HEK293 (cell line): ENCODE results near the gene SPG11.

Source experiments
- CTCF ChIA-PET: fragments of 350-600 bp; formaldehyde crosslinking; extraction: SDS; loops from one replicate; lab custom pipeline; 2021; ENCODE audit warnings: antibody characterized with exemption; lab: Yijun Ruan, JAX
- POLR2A ChIA-PET: fragments of 300-600 bp; formaldehyde crosslinking; extraction: SDS; loops from one replicate; lab custom pipeline; 2020; ENCODE audit warnings: antibody characterized with exemption, inconsistent platforms; lab: Yijun Ruan, JAX
- H3K27ac ChIP-seq: fragments of 200-500 bp; sonication (Bioruptor generic); 2 replicates; pipeline ENCODE4 v1.5.1; 2014; ENCODE audit warnings: low read depth, low read length, control low read depth, inconsistent platforms; ENCODE audit errors: extremely low read depth
- H3K36me3 ChIP-seq, 2 experiments: fragments of 200-500 bp in 1 of 2; sonication (Bioruptor generic) in 1 of 2; 1 replicate in 1 of 2; 2 replicates in 1 of 2; pipeline ENCODE4 v1.5.1; 2014 to 2017; ENCODE audit warnings: inconsistent platforms in 2 of 2, low read length in 2 of 2; ENCODE audit not compliant: control insufficient read depth in 2 of 2, insufficient read depth in 1 of 2
- H3K4me1 ChIP-seq: fragments of 200-500 bp; sonication (Bioruptor generic); 2 replicates; pipeline ENCODE4 v1.5.1; 2014; ENCODE audit warnings: mild to moderate bottlenecking, low read length, inconsistent platforms; ENCODE audit not compliant: control insufficient read depth, insufficient read depth
- H3K4me3 ChIP-seq: 2 replicates; pipeline ENCODE4 v1.5.1; 2011; ENCODE audit warnings: low read depth, mild to moderate bottlenecking, control low read depth, low read length, moderate library complexity
- H3K9me3 ChIP-seq: fragments of 200-500 bp; sonication (Bioruptor generic); 2 replicates; pipeline ENCODE4 v1.5.1; 2014; ENCODE audit warnings: low read depth, low read length, inconsistent platforms; ENCODE audit not compliant: control insufficient read depth, insufficient read depth
- GLIS1 ChIP-seq: fragments of 450-650 bp; formaldehyde crosslinking; IDR thresholded peaks from 2 replicates; pipeline ENCODE4 v1.5.1; 2016; ENCODE audit warnings: missing biosample characterization, missing genetic modification characterization
- MZF1 ChIP-seq: fragments of 450-650 bp; formaldehyde crosslinking; IDR thresholded peaks from 2 replicates; pipeline ENCODE4 v1.5.1; 2017; ENCODE audit warnings: missing biosample characterization, missing genetic modification characterization, borderline replicate concordance
- SP2 ChIP-seq: fragments of 450-650 bp; formaldehyde crosslinking; IDR thresholded peaks from 2 replicates; pipeline ENCODE4 v1.5.1; 2016; ENCODE audit warnings: missing biosample characterization, missing genetic modification characterization
- ZFP41 ChIP-seq: fragments of 450-650 bp; formaldehyde crosslinking; IDR thresholded peaks from 2 replicates; pipeline ENCODE4 v1.5.1; 2016; ENCODE audit warnings: missing biosample characterization, missing genetic modification characterization, borderline replicate concordance
- ZNF10 ChIP-seq: fragments of 450-650 bp; formaldehyde crosslinking; IDR thresholded peaks from 2 replicates; pipeline ENCODE4 v1.5.1; 2017; ENCODE audit warnings: missing biosample characterization, missing genetic modification characterization
- ZNF146 ChIP-seq: fragments of 450-650 bp; formaldehyde crosslinking; IDR thresholded peaks from 2 replicates; pipeline ENCODE4 v1.5.1; 2016; ENCODE audit warnings: missing biosample characterization, missing genetic modification characterization
- ZNF24 ChIP-seq: fragments of 450-650 bp; formaldehyde crosslinking; IDR thresholded peaks from 2 replicates; pipeline ENCODE4 v1.5.1; 2016; ENCODE audit warnings: missing biosample characterization, missing genetic modification characterization
- ZNF248 ChIP-seq: fragments of 450-650 bp; formaldehyde crosslinking; IDR thresholded peaks from 2 replicates; pipeline ENCODE4 v1.5.1; 2017; ENCODE audit warnings: missing biosample characterization, missing genetic modification characterization
- ZNF292 ChIP-seq: fragments of 450-650 bp; formaldehyde crosslinking; IDR thresholded peaks from 2 replicates; pipeline ENCODE4 v1.5.1; 2016; ENCODE audit warnings: low read depth, missing biosample characterization, missing genetic modification characterization, borderline replicate concordance
- ZNF366 ChIP-seq: fragments of 450-650 bp; formaldehyde crosslinking; conservative IDR thresholded peaks from 2 replicates; pipeline ENCODE4 v1.5.1; 2016; ENCODE audit warnings: missing biosample characterization, missing genetic modification characterization
- ZNF37A ChIP-seq: fragments of 450-650 bp; IDR thresholded peaks from 2 replicates; pipeline ENCODE4 v1.5.1; 2018; ENCODE audit warnings: missing biosample characterization, missing genetic modification characterization
- ZNF391 ChIP-seq: fragments of 450-650 bp; formaldehyde crosslinking; IDR thresholded peaks from 2 replicates; pipeline ENCODE4 v1.5.1; 2016; ENCODE audit warnings: low read depth, missing biosample characterization, missing genetic modification characterization, borderline replicate concordance
- ZNF529 ChIP-seq: fragments of 450-650 bp; formaldehyde crosslinking; IDR thresholded peaks from 2 replicates; pipeline ENCODE4 v1.5.1; 2017; ENCODE audit warnings: missing genetic modification characterization, missing biosample characterization; ENCODE audit not compliant: insufficient replicate concordance
- ZNF561 ChIP-seq: fragments of 450-650 bp; IDR thresholded peaks from 2 replicates; pipeline ENCODE4 v1.5.1; 2018; ENCODE audit warnings: missing biosample characterization, missing genetic modification characterization, borderline replicate concordance
- ZNF585B ChIP-seq: fragments of 450-650 bp; formaldehyde crosslinking; IDR thresholded peaks from 2 replicates; pipeline ENCODE4 v1.5.1; 2016; ENCODE audit warnings: missing biosample characterization, missing genetic modification characterization
- ZNF624 ChIP-seq: fragments of 450-650 bp; formaldehyde crosslinking; IDR thresholded peaks from 2 replicates; pipeline ENCODE4 v1.5.1; 2017; ENCODE audit warnings: missing biosample characterization, missing genetic modification characterization
- ZNF654 ChIP-seq: fragments of 450-650 bp; formaldehyde crosslinking; IDR thresholded peaks from 2 replicates; pipeline ENCODE4 v1.5.1; 2016; ENCODE audit warnings: low read depth, missing biosample characterization, missing genetic modification characterization
- ZNF747 ChIP-seq: fragments of 450-650 bp; formaldehyde crosslinking; IDR thresholded peaks from 2 replicates; pipeline ENCODE4 v1.5.1; 2016; ENCODE audit warnings: missing biosample characterization, missing genetic modification characterization
- ZNF768 ChIP-seq: fragments of 450-650 bp; formaldehyde crosslinking; IDR thresholded peaks from 2 replicates; pipeline ENCODE4 v1.5.1; 2018; ENCODE audit warnings: missing biosample characterization, mild to moderate bottlenecking, missing genetic modification characterization
- TF ChIP-seq, protein P1 (sequence below): fragments of 450-650 bp; formaldehyde crosslinking; IDR thresholded peaks from 2 replicates; pipeline ENCODE4 v1.5.1; 2016; ENCODE audit warnings: missing biosample characterization, missing genetic modification characterization
- TF ChIP-seq, protein P2 (sequence below): fragments of 450-650 bp; formaldehyde crosslinking; IDR thresholded peaks from 2 replicates; pipeline ENCODE4 v1.5.1; 2016; ENCODE audit warnings: missing biosample characterization, missing genetic modification characterization, borderline replicate concordance
- TF ChIP-seq, protein P3 (sequence below): fragments of 450-650 bp; formaldehyde crosslinking; IDR thresholded peaks from 2 replicates; pipeline ENCODE4 v1.5.1; 2017; ENCODE audit warnings: missing biosample characterization, missing genetic modification characterization
- TF ChIP-seq, protein P4 (sequence below): fragments of 450-650 bp; formaldehyde crosslinking; IDR thresholded peaks from 2 replicates; pipeline ENCODE4 v1.5.1; 2016; ENCODE audit warnings: missing biosample characterization, missing genetic modification characterization
- TF ChIP-seq, protein P5 (sequence below): fragments of 450-650 bp; formaldehyde crosslinking; IDR thresholded peaks from 2 replicates; pipeline ENCODE4 v1.5.1; 2016; ENCODE audit warnings: missing biosample characterization, missing genetic modification characterization

Gene SPG11

DNA sequence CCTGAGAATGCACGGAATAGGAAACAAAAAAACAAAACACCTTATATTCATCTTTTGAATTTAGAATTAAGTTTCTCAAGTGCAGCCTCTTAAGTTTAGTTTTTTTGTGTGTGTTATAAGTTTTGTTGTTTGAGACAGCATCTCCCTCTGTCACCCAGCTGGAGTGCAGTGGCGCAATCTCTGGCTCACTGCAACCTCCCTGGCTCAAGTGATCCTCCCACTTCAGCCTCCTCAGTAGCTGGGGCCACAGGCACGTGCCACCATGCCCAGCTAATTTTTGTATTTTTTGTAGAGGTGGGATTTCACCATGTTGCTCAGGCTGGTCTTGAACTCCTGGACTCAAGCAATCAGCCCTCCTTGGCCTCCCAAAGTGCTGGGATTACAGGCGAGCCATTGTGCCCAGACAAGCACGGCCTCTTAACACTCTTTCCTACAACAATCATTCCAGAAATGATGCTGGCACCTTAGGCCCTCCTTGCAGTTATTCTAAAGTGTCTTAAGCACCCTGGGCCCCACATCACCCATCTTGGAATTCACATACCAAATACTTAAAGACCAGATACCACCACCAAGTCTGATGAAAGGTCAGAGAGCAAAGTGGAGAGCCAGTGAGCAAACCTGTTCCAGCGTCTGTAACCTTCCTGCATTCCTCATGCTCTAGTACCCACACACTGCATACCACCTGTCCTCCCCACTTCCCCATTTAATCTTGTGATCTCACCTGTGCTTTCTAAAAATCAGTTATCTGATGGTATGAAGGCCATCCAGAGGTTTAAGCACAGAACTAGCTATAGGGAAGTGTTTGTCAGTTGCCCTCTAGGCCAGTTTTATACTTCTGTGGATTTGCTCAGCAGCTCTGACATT is 6.9 kb upstream of the SPG11 start:
- ChIA-PET CTCF (interaction anchor here (0.7 kb wide), 1 partner anchor 136 kb away, joined by 3 read pairs; no protein-coding TSS in a partner anchor), POLR2A (no interaction called here)
- Histone ChIP-seq H3K9me3 (no peaks in the 10 kb centered on the region), H3K36me3 (no peaks in the 10 kb centered on the region), H3K4me1 (no peaks in the 10 kb centered on the region), H3K4me3 (no peak overlapping the region), H3K27ac (no peak overlapping the region)
- TF ChIP-seq, protein P1, sequence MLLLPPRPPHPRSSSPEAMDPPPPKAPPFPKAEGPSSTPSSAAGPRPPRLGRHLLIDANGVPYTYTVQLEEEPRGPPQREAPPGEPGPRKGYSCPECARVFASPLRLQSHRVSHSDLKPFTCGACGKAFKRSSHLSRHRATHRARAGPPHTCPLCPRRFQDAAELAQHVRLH (tag by site-specific recombination), result no peak
- TF ChIP-seq ZNF654 (no peak), ZFP41 (tag by site-specific recombination) (no peak), MZF1 (tag by site-specific recombination) (no peak), ZNF292 (tag by site-specific recombination) (no peak), ZNF248 (tag by site-specific recombination) (no peak), ZNF366 (tag by site-specific recombination) (no peak), ZNF10 (tag by site-specific recombination) (no peak), GLIS1 (tag by site-specific recombination) (no peak), SP2 (tag by site-specific recombination) (no peak), ZNF529 (tag by site-specific recombination) (no peak), ZNF24 (tag by site-specific recombination) (no peak)
- TF ChIP-seq, protein P2, sequence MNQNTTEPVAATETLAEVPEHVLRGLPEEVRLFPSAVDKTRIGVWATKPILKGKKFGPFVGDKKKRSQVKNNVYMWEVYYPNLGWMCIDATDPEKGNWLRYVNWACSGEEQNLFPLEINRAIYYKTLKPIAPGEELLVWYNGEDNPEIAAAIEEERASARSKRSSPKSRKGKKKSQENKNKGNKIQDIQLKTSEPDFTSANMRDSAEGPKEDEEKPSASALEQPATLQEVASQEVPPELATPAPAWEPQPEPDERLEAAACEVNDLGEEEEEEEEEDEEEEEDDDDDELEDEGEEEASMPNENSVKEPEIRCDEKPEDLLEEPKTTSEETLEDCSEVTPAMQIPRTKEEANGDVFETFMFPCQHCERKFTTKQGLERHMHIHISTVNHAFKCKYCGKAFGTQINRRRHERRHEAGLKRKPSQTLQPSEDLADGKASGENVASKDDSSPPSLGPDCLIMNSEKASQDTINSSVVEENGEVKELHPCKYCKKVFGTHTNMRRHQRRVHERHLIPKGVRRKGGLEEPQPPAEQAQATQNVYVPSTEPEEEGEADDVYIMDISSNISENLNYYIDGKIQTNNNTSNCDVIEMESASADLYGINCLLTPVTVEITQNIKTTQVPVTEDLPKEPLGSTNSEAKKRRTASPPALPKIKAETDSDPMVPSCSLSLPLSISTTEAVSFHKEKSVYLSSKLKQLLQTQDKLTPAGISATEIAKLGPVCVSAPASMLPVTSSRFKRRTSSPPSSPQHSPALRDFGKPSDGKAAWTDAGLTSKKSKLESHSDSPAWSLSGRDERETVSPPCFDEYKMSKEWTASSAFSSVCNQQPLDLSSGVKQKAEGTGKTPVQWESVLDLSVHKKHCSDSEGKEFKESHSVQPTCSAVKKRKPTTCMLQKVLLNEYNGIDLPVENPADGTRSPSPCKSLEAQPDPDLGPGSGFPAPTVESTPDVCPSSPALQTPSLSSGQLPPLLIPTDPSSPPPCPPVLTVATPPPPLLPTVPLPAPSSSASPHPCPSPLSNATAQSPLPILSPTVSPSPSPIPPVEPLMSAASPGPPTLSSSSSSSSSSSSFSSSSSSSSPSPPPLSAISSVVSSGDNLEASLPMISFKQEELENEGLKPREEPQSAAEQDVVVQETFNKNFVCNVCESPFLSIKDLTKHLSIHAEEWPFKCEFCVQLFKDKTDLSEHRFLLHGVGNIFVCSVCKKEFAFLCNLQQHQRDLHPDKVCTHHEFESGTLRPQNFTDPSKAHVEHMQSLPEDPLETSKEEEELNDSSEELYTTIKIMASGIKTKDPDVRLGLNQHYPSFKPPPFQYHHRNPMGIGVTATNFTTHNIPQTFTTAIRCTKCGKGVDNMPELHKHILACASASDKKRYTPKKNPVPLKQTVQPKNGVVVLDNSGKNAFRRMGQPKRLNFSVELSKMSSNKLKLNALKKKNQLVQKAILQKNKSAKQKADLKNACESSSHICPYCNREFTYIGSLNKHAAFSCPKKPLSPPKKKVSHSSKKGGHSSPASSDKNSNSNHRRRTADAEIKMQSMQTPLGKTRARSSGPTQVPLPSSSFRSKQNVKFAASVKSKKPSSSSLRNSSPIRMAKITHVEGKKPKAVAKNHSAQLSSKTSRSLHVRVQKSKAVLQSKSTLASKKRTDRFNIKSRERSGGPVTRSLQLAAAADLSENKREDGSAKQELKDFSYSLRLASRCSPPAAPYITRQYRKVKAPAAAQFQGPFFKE (tag by site-specific recombination), result no peak
- TF ChIP-seq, protein P3, sequence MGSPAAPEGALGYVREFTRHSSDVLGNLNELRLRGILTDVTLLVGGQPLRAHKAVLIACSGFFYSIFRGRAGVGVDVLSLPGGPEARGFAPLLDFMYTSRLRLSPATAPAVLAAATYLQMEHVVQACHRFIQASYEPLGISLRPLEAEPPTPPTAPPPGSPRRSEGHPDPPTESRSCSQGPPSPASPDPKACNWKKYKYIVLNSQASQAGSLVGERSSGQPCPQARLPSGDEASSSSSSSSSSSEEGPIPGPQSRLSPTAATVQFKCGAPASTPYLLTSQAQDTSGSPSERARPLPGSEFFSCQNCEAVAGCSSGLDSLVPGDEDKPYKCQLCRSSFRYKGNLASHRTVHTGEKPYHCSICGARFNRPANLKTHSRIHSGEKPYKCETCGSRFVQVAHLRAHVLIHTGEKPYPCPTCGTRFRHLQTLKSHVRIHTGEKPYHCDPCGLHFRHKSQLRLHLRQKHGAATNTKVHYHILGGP (tag by site-specific recombination), result no peak
- TF ChIP-seq, protein P4, sequence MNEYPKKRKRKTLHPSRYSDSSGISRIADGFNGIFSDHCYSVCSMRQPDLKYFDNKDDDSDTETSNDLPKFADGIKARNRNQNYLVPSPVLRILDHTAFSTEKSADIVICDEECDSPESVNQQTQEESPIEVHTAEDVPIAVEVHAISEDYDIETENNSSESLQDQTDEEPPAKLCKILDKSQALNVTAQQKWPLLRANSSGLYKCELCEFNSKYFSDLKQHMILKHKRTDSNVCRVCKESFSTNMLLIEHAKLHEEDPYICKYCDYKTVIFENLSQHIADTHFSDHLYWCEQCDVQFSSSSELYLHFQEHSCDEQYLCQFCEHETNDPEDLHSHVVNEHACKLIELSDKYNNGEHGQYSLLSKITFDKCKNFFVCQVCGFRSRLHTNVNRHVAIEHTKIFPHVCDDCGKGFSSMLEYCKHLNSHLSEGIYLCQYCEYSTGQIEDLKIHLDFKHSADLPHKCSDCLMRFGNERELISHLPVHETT, result no peak

DNA sequence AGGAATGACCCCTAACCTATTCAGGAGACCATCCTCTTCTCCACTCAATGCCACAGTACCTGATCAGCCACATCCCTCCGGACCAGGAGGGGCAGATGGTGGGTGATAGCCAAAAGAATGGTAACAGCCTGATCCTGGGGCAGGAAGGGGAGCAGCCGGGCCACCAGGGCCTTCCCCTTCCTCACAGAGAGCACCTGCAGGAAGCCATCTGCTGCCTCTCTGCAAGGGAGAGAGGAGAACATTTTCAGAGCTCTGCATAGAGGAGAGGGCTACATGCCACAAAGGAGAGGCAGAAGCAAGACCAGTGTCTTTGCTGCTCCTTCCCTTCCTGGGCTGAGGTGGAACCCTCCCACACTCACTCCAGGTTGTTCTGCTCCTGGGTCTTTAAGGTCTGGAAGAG is 5.5 kb upstream of the SPG11 start:
- Histone ChIP-seq H3K4me1 (no peaks in the 10 kb centered on the region), H3K27ac (no peak overlapping the region), H3K4me3 (no peak overlapping the region), H3K36me3 (no peaks in the 10 kb centered on the region), H3K9me3 (no peaks in the 10 kb centered on the region)
- POLR2A ChIA-PET, result no interaction called here
- CTCF ChIA-PET, result interaction anchor here (1.0 kb wide), 1 partner anchor 14 kb away, joined by 6 read pairs; no protein-coding TSS in a partner anchor
- TF ChIP-seq ZNF747 (tag by site-specific recombination) (no peak), ZNF585B (tag by site-specific recombination) (no peak), ZNF768 (tag by site-specific recombination) (no peak), ZNF561 (tag by site-specific recombination) (no peak), ZNF624 (tag by site-specific recombination) (no peak), ZNF37A (no peak), ZNF391 (tag by site-specific recombination) (no peak), ZNF10 (tag by site-specific recombination) (no peak), ZNF146 (tag by site-specific recombination) (no peak)
- TF ChIP-seq, protein P5, sequence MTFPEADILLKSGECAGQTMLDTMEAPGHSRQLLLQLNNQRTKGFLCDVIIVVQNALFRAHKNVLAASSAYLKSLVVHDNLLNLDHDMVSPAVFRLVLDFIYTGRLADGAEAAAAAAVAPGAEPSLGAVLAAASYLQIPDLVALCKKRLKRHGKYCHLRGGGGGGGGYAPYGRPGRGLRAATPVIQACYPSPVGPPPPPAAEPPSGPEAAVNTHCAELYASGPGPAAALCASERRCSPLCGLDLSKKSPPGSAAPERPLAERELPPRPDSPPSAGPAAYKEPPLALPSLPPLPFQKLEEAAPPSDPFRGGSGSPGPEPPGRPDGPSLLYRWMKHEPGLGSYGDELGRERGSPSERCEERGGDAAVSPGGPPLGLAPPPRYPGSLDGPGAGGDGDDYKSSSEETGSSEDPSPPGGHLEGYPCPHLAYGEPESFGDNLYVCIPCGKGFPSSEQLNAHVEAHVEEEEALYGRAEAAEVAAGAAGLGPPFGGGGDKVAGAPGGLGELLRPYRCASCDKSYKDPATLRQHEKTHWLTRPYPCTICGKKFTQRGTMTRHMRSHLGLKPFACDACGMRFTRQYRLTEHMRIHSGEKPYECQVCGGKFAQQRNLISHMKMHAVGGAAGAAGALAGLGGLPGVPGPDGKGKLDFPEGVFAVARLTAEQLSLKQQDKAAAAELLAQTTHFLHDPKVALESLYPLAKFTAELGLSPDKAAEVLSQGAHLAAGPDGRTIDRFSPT (tag by site-specific recombination), result no peak
